AG09319 (cell line): ENCODE data around the gene ST6GALNAC6.

Experiments used
- DNase-seq: peaks from one replicate; pipeline ENCODE4 v3.0.0-alpha.2; 2010; ENCODE audit warnings: low read depth; ENCODE audit errors: extremely low read depth
- CTCF ChIP-seq: IDR thresholded peaks from 2 replicates; pipeline ENCODE4 v1.5.1; 2011; ENCODE audit warnings: low read depth, mild to moderate bottlenecking, inconsistent platforms, low read length, moderate library complexity

The ST6GALNAC6 gene

GRCh38 chr9:127860779-127861178 lies 38.6 kb downstream of the ST6GALNAC6 start:
- no peak for TF ChIP-seq CTCF

GRCh38 chr9:127860260-127860659 lies 39.1 kb downstream of the ST6GALNAC6 start:
- TF ChIP-seq CTCF: no peak
- DNase-seq: no peak

More at GRCh38 chr9:127860779-127861178, 38.6 kb downstream of the ST6GALNAC6 start:
- no peak for DNase-seq

- TF ChIP-seq CTCF: no peak
- DNase-seq: no peak
Observed at GRCh38 chr9:127858041-127858512, 41.3 kb downstream of the ST6GALNAC6 start.

GRCh38 chr9:127857278-127857677 lies 42.1 kb downstream of the ST6GALNAC6 start:
- DNase-seq: no peak
- TF ChIP-seq CTCF: no peak

GRCh38 chr9:127856729-127857116 lies 42.7 kb downstream of the ST6GALNAC6 start:
- TF ChIP-seq CTCF: no peak
- no peak for DNase-seq

GRCh38 chr9:127856094-127856728 lies 43.2 kb downstream of the ST6GALNAC6 start:
- no peak for DNase-seq
- TF ChIP-seq CTCF: no peak

- no peak for DNase-seq
- TF ChIP-seq CTCF: no peak
Observed at GRCh38 chr9:127855522-127855921, 43.9 kb downstream of the ST6GALNAC6 start.
